ENCODE data around the gene MSH5. TPM values are rescaled to one million over a fixed set of nuclear protein-coding genes. Genes with fewer than 3 reads are reported as not detected.

Gene MSH5
- total RNA-seq, 1 donor from 2014 or later: 3.1 TPM

DNA sequence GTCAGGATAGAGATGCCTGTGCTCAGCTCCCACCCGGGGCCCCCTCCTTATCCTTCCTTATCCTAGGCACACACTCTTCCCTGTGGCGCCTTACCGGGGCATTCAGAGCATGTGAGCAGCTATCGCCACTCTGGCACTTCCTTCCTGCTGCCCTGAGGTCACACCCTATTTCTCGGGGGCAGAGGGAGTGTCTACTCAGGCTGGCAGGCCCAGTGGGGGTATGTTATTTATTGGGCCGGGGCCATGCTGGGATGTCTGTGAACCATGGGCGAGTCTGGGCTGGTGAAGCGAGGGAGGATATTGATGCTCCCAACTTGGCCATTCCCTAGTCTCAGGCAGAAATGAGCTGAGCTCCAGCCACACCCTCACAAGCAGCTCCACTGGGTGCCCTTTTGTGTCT lies 28.6 kb upstream of the MSH5 start:
- peaks cover 0 to 5% (median 0%) of the 10 kb centered on the region in 3 donors for H3K4me1 ChIP-seq (ENCODE audit: control insufficient read depth in 3 of 3, insufficient read depth in 3 of 3, low read length in 3 of 3)
- H3K4me3 ChIP-seq (ENCODE audit: low read length in 3 of 3): no peak overlapping the region
- no peak overlapping the region for H3K9ac ChIP-seq (ENCODE audit: low read depth in 1 of 3, low read length in 3 of 3)
- no peak overlapping the region for H3K27ac ChIP-seq (ENCODE audit: low read depth, low read length)
- no peaks in the 10 kb centered on the region for H3K9me3 ChIP-seq (ENCODE audit: control insufficient read depth in 3 of 3, low read length in 3 of 3)
- H3K36me3 ChIP-seq (ENCODE audit: control insufficient read depth in 3 of 3, insufficient read depth in 3 of 3, low read length in 3 of 3): no peaks in the 10 kb centered on the region
- peaks cover 0 to 5% (median 0%) of the 10 kb centered on the region in 3 donors for H3K27me3 ChIP-seq (ENCODE audit: control insufficient read depth in 3 of 3, insufficient read depth in 3 of 3, low read length in 3 of 3)

DNA sequence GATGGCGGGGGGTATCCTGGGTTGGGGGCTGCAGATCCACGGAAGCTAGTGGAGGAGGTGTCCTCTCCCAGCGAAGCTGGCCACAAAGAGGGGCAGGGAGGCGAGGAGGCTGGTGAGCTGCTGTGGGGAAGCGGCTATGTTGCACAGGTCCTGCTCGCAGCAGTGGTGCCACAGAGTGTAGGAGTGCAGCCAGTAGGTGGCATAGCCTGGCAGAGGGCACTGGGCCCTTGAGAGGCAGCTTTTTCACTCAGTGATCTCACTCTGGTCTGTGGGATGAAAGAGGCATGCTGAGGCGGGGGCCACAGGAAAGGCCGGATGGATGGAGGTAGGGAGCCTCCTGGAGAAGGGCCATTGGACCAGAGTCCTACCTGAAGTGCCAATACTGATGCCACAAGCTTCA lies 27.5 kb upstream of the MSH5 start:
- H3K9me3 ChIP-seq (ENCODE audit: control insufficient read depth in 3 of 3, low read length in 3 of 3): no peaks in the 10 kb centered on the region
- no peak overlapping the region for H3K27ac ChIP-seq (ENCODE audit: low read depth, low read length)
- no peak overlapping the region for H3K4me3 ChIP-seq (ENCODE audit: low read length in 3 of 3)
- H3K9ac ChIP-seq (ENCODE audit: low read depth in 1 of 3, low read length in 3 of 3): no peak overlapping the region
- H3K36me3 ChIP-seq (ENCODE audit: control insufficient read depth in 3 of 3, insufficient read depth in 3 of 3, low read length in 3 of 3): no peaks in the 10 kb centered on the region
- peaks cover 0 to 5% (median 0%) of the 10 kb centered on the region in 3 donors for H3K4me1 ChIP-seq (ENCODE audit: control insufficient read depth in 3 of 3, insufficient read depth in 3 of 3, low read length in 3 of 3)
- H3K27me3 ChIP-seq (ENCODE audit: control insufficient read depth in 3 of 3, insufficient read depth in 3 of 3, low read length in 3 of 3): peaks cover 0 to 5% (median 0%) of the 10 kb centered on the region in 3 donors

DNA sequence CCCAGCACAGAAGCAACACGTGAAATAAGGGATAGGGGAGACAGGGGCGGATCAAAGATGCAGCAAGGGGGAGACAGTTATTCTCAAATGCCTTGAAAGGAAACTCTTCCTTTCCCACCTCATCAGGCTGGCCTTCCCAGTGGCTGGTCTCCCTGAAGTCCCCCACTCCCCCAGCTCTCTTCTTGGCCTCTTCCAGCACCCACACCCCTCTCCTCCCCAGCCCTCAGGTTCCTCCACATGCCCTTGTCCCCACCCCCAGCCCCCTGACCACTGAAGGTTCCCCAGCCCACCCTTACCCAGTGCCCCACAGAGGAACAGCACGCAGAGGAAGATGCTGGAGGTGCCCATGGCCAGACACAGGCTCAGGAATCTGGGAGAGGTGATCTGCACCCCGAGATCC lies 26.3 kb upstream of the MSH5 start:
- Histone ChIP-seq H3K4me1 (ENCODE audit: control insufficient read depth in 3 of 3, insufficient read depth in 3 of 3, low read length in 3 of 3) (peaks cover 0 to 5% (median 0%) of the 10 kb centered on the region in 3 donors), H3K27me3 (ENCODE audit: control insufficient read depth in 3 of 3, insufficient read depth in 3 of 3, low read length in 3 of 3) (peaks cover 0 to 5% (median 0%) of the 10 kb centered on the region in 3 donors), H3K9me3 (ENCODE audit: control insufficient read depth in 3 of 3, low read length in 3 of 3) (no peaks in the 10 kb centered on the region), H3K27ac (ENCODE audit: low read depth, low read length) (no peak overlapping the region), H3K9ac (ENCODE audit: low read depth in 1 of 3, low read length in 3 of 3) (no peak overlapping the region), H3K4me3 (ENCODE audit: low read length in 3 of 3) (no peak overlapping the region), H3K36me3 (ENCODE audit: control insufficient read depth in 3 of 3, insufficient read depth in 3 of 3, low read length in 3 of 3) (no peaks in the 10 kb centered on the region)

DNA sequence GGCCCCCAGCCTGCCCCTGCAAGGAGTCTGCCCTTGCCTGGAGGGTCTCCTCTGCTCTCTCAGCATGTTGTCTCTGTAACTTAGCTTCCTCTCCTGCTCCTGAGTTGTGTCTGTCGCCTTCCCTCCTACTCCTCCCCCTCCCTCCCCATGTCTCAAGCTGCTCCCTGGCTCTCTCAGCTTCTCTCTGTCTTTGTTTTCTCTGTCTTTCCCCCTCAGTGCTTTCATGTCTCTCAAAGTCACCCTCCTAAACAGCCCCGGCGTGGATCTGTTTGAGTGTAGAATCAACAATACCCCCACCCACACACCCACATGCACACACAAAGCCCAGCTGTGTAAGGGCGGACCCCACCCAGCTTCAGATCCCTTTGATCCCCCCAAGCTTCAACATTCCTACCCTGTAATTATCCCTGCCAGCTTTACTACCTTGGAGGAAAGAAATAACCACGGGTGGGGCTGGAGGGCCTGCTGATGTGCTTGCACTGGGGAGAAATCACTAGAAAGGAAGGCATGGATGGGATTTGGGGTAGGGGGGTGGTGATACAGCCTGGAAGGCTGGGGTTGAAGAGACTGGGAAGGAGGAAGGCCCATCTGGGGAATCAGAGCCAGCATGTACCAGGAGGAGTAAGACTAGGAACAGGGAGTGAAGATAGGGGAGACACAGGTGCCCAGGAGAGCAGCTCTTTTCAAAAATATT lies 25.7 kb upstream of the MSH5 start:
- Histone ChIP-seq H3K27ac (ENCODE audit: low read depth, low read length) (no peak overlapping the region), H3K9ac (ENCODE audit: low read depth in 1 of 3, low read length in 3 of 3) (no peak overlapping the region), H3K4me3 (ENCODE audit: low read length in 3 of 3) (no peak overlapping the region), H3K27me3 (ENCODE audit: control insufficient read depth in 3 of 3, insufficient read depth in 3 of 3, low read length in 3 of 3) (peaks cover 0 to 5% (median 0%) of the 10 kb centered on the region in 3 donors), H3K4me1 (ENCODE audit: control insufficient read depth in 3 of 3, insufficient read depth in 3 of 3, low read length in 3 of 3) (peaks cover 0 to 5% (median 0%) of the 10 kb centered on the region in 3 donors), H3K9me3 (ENCODE audit: control insufficient read depth in 3 of 3, low read length in 3 of 3) (no peaks in the 10 kb centered on the region), H3K36me3 (ENCODE audit: control insufficient read depth in 3 of 3, insufficient read depth in 3 of 3, low read length in 3 of 3) (no peaks in the 10 kb centered on the region)

DNA sequence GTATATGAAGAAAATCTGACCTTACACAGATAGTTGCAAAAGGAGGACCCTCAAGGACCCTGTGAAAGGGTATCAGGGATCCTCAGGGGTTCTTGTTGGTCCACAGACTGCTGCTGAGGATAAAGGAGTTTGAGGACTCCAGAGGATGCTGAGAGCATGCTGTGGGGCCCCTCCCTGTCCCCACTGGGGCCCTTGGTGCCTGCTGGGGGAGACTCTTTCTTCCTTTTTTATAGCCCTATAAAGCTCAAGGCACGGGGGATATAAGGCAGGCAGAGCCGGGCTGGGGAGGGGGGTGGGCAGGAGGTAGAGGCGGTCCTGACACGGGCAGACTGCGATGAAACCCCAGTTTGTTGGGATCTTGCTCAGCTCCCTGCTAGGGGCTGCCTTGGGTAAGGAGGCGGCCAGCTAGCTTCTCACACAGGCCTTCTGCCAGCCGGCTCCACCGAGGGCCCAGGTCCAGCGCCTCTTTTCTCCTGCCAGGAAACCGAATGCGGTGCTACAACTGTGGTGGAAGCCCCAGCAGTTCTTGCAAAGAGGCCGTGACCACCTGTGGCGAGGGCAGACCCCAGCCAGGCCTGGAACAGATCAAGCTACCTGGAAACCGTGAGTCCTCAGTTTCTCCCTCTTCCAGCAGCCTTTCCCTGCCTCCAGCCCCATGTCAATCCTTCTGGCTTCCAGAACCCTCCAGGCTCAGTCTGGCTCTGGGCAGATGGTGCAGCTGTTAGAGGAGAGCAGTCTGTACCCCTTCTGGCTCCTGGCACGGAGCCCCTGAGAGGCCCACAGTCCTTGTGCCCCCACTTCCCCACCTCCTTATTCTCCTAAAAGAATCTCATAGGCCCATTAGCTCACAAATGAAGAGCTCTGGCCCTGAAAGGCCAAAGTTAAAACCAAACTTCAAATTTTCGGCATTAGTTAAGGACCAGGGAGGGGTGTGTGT lies 24.5 kb upstream of the MSH5 start, which contains the start of gene LY6G6D:
TSS of gene LY6G6D (plus strand) at position 327 of the 937 bp plus-strand sequence. CDS start at position 335, 8 bp downstream.
- Histone ChIP-seq H3K9ac (ENCODE audit: low read depth in 1 of 3, low read length in 3 of 3) (no peak within 1 kb of the TSS), H3K36me3 (ENCODE audit: control insufficient read depth in 3 of 3, insufficient read depth in 3 of 3, low read length in 3 of 3) (no peaks in the 10 kb centered on the region), H3K4me1 (ENCODE audit: control insufficient read depth in 3 of 3, insufficient read depth in 3 of 3, low read length in 3 of 3) (peaks cover 0 to 5% (median 0%) of the 10 kb centered on the region in 3 donors), H3K27ac (ENCODE audit: low read depth, low read length) (no peak within 1 kb of the TSS), H3K4me3 (ENCODE audit: low read length in 3 of 3) (no peak within 1 kb of the TSS), H3K9me3 (ENCODE audit: control insufficient read depth in 3 of 3, low read length in 3 of 3) (no peaks in the 10 kb centered on the region), H3K27me3 (ENCODE audit: control insufficient read depth in 3 of 3, insufficient read depth in 3 of 3, low read length in 3 of 3) (peaks cover 0 to 5% (median 0%) of the 10 kb centered on the region in 3 donors)

DNA sequence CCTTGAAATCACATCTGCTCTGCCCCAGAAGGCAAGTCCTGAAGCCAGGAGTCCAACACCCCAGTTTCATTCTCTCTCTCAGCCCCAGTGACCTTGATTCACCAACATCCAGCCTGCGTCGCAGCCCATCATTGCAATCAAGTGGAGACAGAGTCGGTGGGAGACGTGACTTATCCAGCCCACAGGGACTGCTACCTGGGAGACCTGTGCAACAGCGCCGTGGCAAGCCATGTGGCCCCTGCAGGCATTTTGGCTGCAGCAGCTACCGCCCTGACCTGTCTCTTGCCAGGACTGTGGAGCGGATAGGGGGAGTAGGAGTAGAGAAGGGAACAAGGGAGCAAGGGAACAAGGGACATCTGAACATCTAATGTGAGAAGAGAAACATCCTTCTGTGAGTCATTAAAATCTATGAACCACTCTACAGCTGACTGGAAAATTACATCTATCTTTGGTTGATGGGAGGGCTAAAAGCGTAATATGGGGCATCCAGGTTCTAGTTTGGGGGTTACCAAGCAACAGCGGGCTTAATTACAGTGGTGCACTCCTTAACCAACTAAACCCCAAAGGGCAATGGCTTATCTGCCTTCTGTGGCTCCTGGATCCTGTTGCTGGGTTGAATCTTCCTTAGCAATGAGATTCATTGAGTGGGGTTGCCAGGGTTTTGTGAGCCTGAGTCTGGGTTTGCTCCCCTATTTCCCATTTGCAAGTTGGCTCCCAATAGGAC lies 22.1 kb upstream of the MSH5 start:
- Histone ChIP-seq H3K4me3 (ENCODE audit: low read length in 3 of 3) (no peak overlapping the region), H3K4me1 (ENCODE audit: control insufficient read depth in 3 of 3, insufficient read depth in 3 of 3, low read length in 3 of 3) (peaks cover 0 to 5% (median 0%) of the 10 kb centered on the region in 3 donors), H3K27me3 (ENCODE audit: control insufficient read depth in 3 of 3, insufficient read depth in 3 of 3, low read length in 3 of 3) (no peaks in the 10 kb centered on the region), H3K9ac (ENCODE audit: low read depth in 1 of 3, low read length in 3 of 3) (no peak overlapping the region), H3K27ac (ENCODE audit: low read depth, low read length) (no peak overlapping the region), H3K9me3 (ENCODE audit: control insufficient read depth in 3 of 3, low read length in 3 of 3) (no peaks in the 10 kb centered on the region), H3K36me3 (ENCODE audit: control insufficient read depth in 3 of 3, insufficient read depth in 3 of 3, low read length in 3 of 3) (no peaks in the 10 kb centered on the region)

DNA sequence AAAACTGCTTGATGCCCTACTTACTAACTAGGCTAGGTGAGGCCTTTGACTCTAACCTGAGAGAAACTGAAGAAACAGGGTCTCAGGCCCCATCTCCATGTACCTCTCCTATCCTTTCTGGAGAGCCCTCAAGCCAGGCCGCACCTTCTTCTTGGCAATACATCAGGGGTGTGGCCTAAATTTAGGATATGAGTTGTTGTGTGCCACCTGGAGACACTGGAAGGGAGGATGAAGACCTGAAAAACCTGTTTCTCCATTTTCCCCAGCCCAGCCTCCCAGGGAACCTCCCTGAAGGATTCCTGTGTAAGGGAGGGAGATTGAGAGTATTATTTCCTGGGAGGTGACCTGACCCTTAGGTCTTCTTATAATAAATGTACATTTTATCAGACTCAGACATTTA lies 21.5 kb upstream of the MSH5 start:
- H3K27ac ChIP-seq (ENCODE audit: low read depth, low read length): no peak overlapping the region
- H3K27me3 ChIP-seq (ENCODE audit: control insufficient read depth in 3 of 3, insufficient read depth in 3 of 3, low read length in 3 of 3): no peaks in the 10 kb centered on the region
- no peak overlapping the region for H3K4me3 ChIP-seq (ENCODE audit: low read length in 3 of 3)
- H3K9me3 ChIP-seq (ENCODE audit: control insufficient read depth in 3 of 3, low read length in 3 of 3): no peaks in the 10 kb centered on the region
- H3K4me1 ChIP-seq (ENCODE audit: control insufficient read depth in 3 of 3, insufficient read depth in 3 of 3, low read length in 3 of 3): peaks cover 0 to 5% (median 0%) of the 10 kb centered on the region in 3 donors
- no peak overlapping the region for H3K9ac ChIP-seq (ENCODE audit: low read depth in 1 of 3, low read length in 3 of 3)
- H3K36me3 ChIP-seq (ENCODE audit: control insufficient read depth in 3 of 3, insufficient read depth in 3 of 3, low read length in 3 of 3): no peaks in the 10 kb centered on the region

DNA sequence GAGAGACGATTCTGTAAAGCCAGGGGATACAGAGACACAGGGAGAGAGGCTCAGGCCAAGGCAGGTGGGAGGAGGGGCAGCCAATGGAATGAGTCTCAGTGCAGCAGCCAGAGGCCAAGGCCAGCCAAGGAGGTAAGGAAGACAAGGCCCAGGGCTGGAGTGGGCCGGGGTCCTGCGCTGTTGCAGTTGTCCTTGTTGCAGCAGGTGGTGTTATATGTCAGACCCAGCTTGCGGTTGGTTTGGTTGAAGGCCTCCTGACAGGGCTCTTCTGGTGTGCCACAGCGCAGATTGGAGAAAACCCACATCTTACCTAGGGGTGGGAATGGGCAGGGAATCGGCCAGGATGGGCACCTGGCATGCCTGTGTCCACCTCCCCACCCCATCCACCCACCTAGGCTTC lies 20.8 kb upstream of the MSH5 start:
- H3K4me1 ChIP-seq (ENCODE audit: control insufficient read depth in 3 of 3, insufficient read depth in 3 of 3, low read length in 3 of 3): peaks cover 0 to 5% (median 0%) of the 10 kb centered on the region in 3 donors

DNA sequence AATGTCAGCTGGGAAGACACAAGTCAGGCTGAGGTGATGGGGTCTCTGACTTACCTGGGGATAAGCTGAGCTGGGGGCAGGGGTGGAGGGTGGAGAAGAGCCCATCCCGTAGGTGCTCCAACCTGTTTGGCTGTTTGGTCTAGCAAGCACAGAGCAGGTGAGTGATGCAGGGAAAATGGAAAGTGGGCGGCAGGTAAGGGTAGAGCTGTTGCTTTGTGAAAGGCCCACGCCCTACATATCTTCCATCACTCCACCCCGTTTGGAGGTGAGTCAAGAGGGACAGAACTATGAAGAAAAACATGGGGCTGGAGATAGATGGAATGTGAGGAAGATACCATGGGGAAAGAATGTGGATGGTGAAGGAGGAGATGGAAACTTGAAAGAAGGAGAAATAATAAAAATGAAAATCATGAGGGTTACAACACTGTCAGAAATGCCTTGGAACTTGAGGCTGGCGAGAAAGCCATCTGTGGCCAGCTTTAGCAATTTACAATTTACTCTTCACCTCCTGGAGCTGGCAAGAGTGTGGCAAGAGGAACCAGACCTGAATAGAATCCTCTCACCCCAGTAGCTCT lies 19.5 kb upstream of the MSH5 start:
- Histone ChIP-seq H3K4me3 (ENCODE audit: low read length in 3 of 3) (no peak overlapping the region), H3K9me3 (ENCODE audit: control insufficient read depth in 3 of 3, low read length in 3 of 3) (no peaks in the 10 kb centered on the region), H3K4me1 (ENCODE audit: control insufficient read depth in 3 of 3, insufficient read depth in 3 of 3, low read length in 3 of 3) (peaks cover 0 to under 1% (median 0%) of the 10 kb centered on the region in 3 donors), H3K27me3 (ENCODE audit: control insufficient read depth in 3 of 3, insufficient read depth in 3 of 3, low read length in 3 of 3) (no peaks in the 10 kb centered on the region), H3K36me3 (ENCODE audit: control insufficient read depth in 3 of 3, insufficient read depth in 3 of 3, low read length in 3 of 3) (no peaks in the 10 kb centered on the region), H3K27ac (ENCODE audit: low read depth, low read length) (no peak overlapping the region), H3K9ac (ENCODE audit: low read depth in 1 of 3, low read length in 3 of 3) (no peak overlapping the region)

More for the DNA sequence above, 20.8 kb upstream of the MSH5 start:
- Histone ChIP-seq H3K9me3 (ENCODE audit: control insufficient read depth in 3 of 3, low read length in 3 of 3) (no peaks in the 10 kb centered on the region), H3K9ac (ENCODE audit: low read depth in 1 of 3, low read length in 3 of 3) (no peak overlapping the region), H3K27ac (ENCODE audit: low read depth, low read length) (no peak overlapping the region), H3K36me3 (ENCODE audit: control insufficient read depth in 3 of 3, insufficient read depth in 3 of 3, low read length in 3 of 3) (no peaks in the 10 kb centered on the region), H3K27me3 (ENCODE audit: control insufficient read depth in 3 of 3, insufficient read depth in 3 of 3, low read length in 3 of 3) (no peaks in the 10 kb centered on the region), H3K4me3 (ENCODE audit: low read length in 3 of 3) (no peak overlapping the region)
